Natural killer cell (primary cell): Measurements from ENCODE around the gene ADCY5. TPM values are rescaled to one million over a fixed set of nuclear protein-coding genes. Genes with fewer than 3 reads are reported as not detected.

ENCODE experiments used
- ATAC-seq, 3 donors: fragments of 150-1000 bp in 2 of 3; fragments of 200-7000 bp in 1 of 3; cut with Tn5 transposase; 1 replicate in 1 of 3; 2 replicates in 2 of 3; pipeline ENCODE4 v1.10.0; 2021; ENCODE audit warnings: mild to moderate bottlenecking in 2 of 3, moderate library complexity in 2 of 3
- DNase-seq, 2 donors: peaks; one replicate each; pipeline versions ENCODE4 v3.0.0 to v3.0.0-alpha.2; 2013 to 2021; ENCODE audit warnings: mixed read lengths in 1 of 2
- H3K27ac ChIP-seq: one replicate; pipeline ENCODE4 v1.5.1; 2013; ENCODE audit warnings: mild to moderate bottlenecking, low read length
- H3K27me3 ChIP-seq: one replicate; pipeline ENCODE4 v1.6.1; 2013; ENCODE audit warnings: low read length; ENCODE audit not compliant: control insufficient read depth, insufficient read depth
- H3K36me3 ChIP-seq: one replicate; pipeline ENCODE4 v1.6.1; 2013; ENCODE audit warnings: low read length; ENCODE audit not compliant: control insufficient read depth, insufficient read depth
- H3K4me1 ChIP-seq: one replicate; pipeline ENCODE4 v1.6.1; 2013; ENCODE audit warnings: low read length; ENCODE audit not compliant: control insufficient read depth, insufficient read depth
- H3K4me3 ChIP-seq: one replicate; pipeline ENCODE4 v1.5.1; 2013; ENCODE audit warnings: low read length
- H3K9me3 ChIP-seq: one replicate; pipeline ENCODE4 v1.6.1; 2013; ENCODE audit warnings: low read length; ENCODE audit not compliant: control insufficient read depth, insufficient read depth
- H3K27ac Mint-ChIP-seq, 2 donors: one replicate each; pipeline ENCODE4 v1.8.0; 2022; ENCODE audit warnings: mild to moderate bottlenecking in 2 of 2, mixed read lengths in 2 of 2, moderate library complexity in 1 of 2
- H3K27me3 Mint-ChIP-seq, 2 donors: one replicate each; pipeline ENCODE4 v1.8.0; 2022; ENCODE audit warnings: low read depth in 2 of 2, mixed read lengths in 2 of 2
- H3K36me3 Mint-ChIP-seq: one replicate; pipeline ENCODE4 v1.8.0; 2022; ENCODE audit warnings: mixed read lengths
- H3K4me1 Mint-ChIP-seq, 2 donors: one replicate each; pipeline ENCODE4 v1.8.0; 2022; ENCODE audit warnings: mixed read lengths in 2 of 2
- H3K4me3 Mint-ChIP-seq: one replicate; pipeline ENCODE4 v1.8.0; 2022; ENCODE audit warnings: mild to moderate bottlenecking, moderate library complexity, mixed read lengths
- H3K9me3 Mint-ChIP-seq, 2 donors: one replicate each; pipeline ENCODE4 v1.8.0; 2022; ENCODE audit warnings: mixed read lengths in 2 of 2
- WGBS: methylation state at CpG from one replicate; pipeline ENCODE4 v1.1.7; 2013; ENCODE audit warnings: missing lambda C conversion rate; ENCODE audit not compliant: insufficient coverage; 5-methylcytosine and 5-hydroxymethylcytosine counted together
- intact Hi-C: fragments of 100-400 bp; cut with micrococcal nuclease; formaldehyde crosslinking; loops from one replicate; pipeline ENCODE4 v1.14.2; 2022
- total RNA-seq, 4 donors: library from RNA; stranded (reverse); fragments of 120-200 nt in 1 of 4; gene quantifications; one replicate each; pipeline versions ENCODE4 v1.2.3 to v1.2.4, GENCODE V29; 2013 to 2022
- TF ChIP-seq, protein P1 (sequence below): fragments of 200-600 bp; IDR thresholded peaks from one replicate; pipeline ENCODE4 v1.8.0; 2022; ENCODE audit warnings: antibody characterized with exemption

Gene ADCY5
- total RNA-seq, 3 donors from 2014 or later (not counting 1 experiment from before 2014, with no cell fraction given) = not detected

DNA sequence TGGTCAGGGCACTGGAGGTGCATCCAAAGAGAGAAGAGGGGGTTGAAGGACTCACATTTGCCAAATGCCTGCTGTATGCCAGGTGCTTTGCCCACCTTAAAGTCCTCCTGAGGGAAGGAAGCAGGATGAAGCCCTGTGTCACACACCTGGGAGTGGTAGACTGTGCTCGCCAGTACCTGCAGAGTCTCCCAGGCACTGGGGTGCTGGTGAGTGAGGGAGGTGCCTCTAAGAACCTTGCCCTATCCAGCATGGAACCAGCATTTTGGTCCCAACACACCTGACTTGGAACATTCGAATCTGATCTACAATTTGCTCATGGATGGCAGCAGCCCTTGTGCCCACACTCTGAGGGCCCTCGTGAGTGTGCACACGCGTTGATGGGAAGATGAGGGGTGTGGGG lies 170.4 kb downstream of the ADCY5 start:
- no peak overlapping the region for H3K4me3 ChIP-seq
- WGBS = 91% methylated on average over 5 of the region's 5 CpGs
- H3K27ac Mint-ChIP-seq = no peak overlapping the region
- no peaks in the 10 kb centered on the region for H3K27me3 Mint-ChIP-seq
- H3K9me3 ChIP-seq = no peaks in the 10 kb centered on the region
- DNase-seq = no peak
- H3K9me3 Mint-ChIP-seq = no peaks in the 10 kb centered on the region
- H3K27me3 ChIP-seq = no peaks in the 10 kb centered on the region
- no peaks in the 10 kb centered on the region for H3K36me3 ChIP-seq
- no peaks in the 10 kb centered on the region for H3K4me1 ChIP-seq
- intact Hi-C loops = no loop called here
- ATAC-seq = no peak
- H3K36me3 Mint-ChIP-seq = no peaks in the 10 kb centered on the region
- H3K27ac ChIP-seq = no peak overlapping the region
- TF ChIP-seq, protein P1, sequence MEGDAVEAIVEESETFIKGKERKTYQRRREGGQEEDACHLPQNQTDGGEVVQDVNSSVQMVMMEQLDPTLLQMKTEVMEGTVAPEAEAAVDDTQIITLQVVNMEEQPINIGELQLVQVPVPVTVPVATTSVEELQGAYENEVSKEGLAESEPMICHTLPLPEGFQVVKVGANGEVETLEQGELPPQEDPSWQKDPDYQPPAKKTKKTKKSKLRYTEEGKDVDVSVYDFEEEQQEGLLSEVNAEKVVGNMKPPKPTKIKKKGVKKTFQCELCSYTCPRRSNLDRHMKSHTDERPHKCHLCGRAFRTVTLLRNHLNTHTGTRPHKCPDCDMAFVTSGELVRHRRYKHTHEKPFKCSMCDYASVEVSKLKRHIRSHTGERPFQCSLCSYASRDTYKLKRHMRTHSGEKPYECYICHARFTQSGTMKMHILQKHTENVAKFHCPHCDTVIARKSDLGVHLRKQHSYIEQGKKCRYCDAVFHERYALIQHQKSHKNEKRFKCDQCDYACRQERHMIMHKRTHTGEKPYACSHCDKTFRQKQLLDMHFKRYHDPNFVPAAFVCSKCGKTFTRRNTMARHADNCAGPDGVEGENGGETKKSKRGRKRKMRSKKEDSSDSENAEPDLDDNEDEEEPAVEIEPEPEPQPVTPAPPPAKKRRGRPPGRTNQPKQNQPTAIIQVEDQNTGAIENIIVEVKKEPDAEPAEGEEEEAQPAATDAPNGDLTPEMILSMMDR = no peak
- peaks cover 6 to 7% of the 10 kb centered on the region in 2 donors for H3K4me1 Mint-ChIP-seq
- no peak overlapping the region for H3K4me3 Mint-ChIP-seq

DNA sequence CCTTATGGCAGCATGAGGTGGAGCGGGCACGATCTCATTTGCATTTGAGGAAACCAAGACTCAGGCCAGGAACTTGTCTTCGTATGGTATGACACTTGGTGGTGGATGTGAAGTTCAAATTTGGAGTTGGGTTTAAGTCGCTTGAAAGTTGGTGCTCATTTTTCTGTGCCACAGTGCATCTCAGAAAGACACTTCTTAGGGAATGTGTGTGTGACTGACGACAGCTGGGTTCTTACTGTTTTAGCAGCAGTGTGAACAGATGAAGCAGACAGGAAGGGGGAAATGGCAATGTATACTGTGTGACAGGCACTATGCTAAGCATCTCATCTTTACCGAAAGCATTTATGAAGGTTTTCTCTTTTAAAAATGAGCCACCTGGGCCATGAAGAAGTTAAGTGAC lies 171.8 kb downstream of the ADCY5 start:
- Mint-ChIP-seq H3K27me3 (no peaks in the 10 kb centered on the region), H3K4me3 (no peak overlapping the region), H3K36me3 (no peaks in the 10 kb centered on the region), H3K27ac (no peak overlapping the region), H3K9me3 (no peaks in the 10 kb centered on the region), H3K4me1 (peaks cover 6 to 7% of the 10 kb centered on the region in 2 donors)
- ATAC-seq = no peak
- Histone ChIP-seq H3K4me3 (no peak overlapping the region), H3K27ac (no peak overlapping the region), H3K36me3 (no peaks in the 10 kb centered on the region), H3K27me3 (no peaks in the 10 kb centered on the region), H3K4me1 (no peaks in the 10 kb centered on the region), H3K9me3 (no peaks in the 10 kb centered on the region)
- intact Hi-C loops = no loop called here
- no peak for DNase-seq
- 93% methylated on average over 6 of the region's 6 CpGs for WGBS
- TF ChIP-seq, protein P1 = no peak

- no peaks in the 10 kb centered on the region for H3K4me1 ChIP-seq
- TF ChIP-seq, protein P1 = no peak
- ATAC-seq (no peak), DNase-seq (no peak)
- no peak overlapping the region for H3K4me3 ChIP-seq
- Mint-ChIP-seq H3K4me1 (peaks cover 6 to 7% of the 10 kb centered on the region in 2 donors), H3K27me3 (no peaks in the 10 kb centered on the region), H3K27ac (no peak overlapping the region), H3K36me3 (no peaks in the 10 kb centered on the region), H3K9me3 (no peaks in the 10 kb centered on the region), H3K4me3 (no peak overlapping the region)
- no peaks in the 10 kb centered on the region for H3K27me3 ChIP-seq
- intact Hi-C loops = no loop called here
- no peak overlapping the region for H3K27ac ChIP-seq
- no peaks in the 10 kb centered on the region for H3K9me3 ChIP-seq
- peaks cover 2% of the 10 kb centered on the region for H3K36me3 ChIP-seq
- 85% methylated on average over 10 of the region's 10 CpGs for WGBS
These were observed 172.4 kb downstream of the ADCY5 start for GRCh38 chr3:123276346-123277006.

- no peaks in the 10 kb centered on the region for H3K9me3 Mint-ChIP-seq
- H3K27me3 ChIP-seq = no peaks in the 10 kb centered on the region
- intact Hi-C loops = no loop called here
- H3K4me3 ChIP-seq = no peak overlapping the region
- peaks cover 2% of the 10 kb centered on the region for H3K36me3 ChIP-seq
- peaks cover 6 to 7% of the 10 kb centered on the region in 2 donors for H3K4me1 Mint-ChIP-seq
- ATAC-seq = no peak
- no peaks in the 10 kb centered on the region for H3K9me3 ChIP-seq
- no peaks in the 10 kb centered on the region for H3K4me1 ChIP-seq
- TF ChIP-seq, protein P1 = no peak
- H3K36me3 Mint-ChIP-seq = no peaks in the 10 kb centered on the region
- H3K27me3 Mint-ChIP-seq = no peaks in the 10 kb centered on the region
- no peak overlapping the region for H3K4me3 Mint-ChIP-seq
- H3K27ac ChIP-seq = no peak overlapping the region
- H3K27ac Mint-ChIP-seq = no peak overlapping the region
- 42% methylated on average over 2 of the region's 3 CpGs for WGBS
- DNase-seq = no peak
These were observed 173.2 kb downstream of the ADCY5 start for GRCh38 chr3:123275691-123276090.
